ENCODE results near the gene HSD17B12.

The HSD17B12 gene

DNA sequence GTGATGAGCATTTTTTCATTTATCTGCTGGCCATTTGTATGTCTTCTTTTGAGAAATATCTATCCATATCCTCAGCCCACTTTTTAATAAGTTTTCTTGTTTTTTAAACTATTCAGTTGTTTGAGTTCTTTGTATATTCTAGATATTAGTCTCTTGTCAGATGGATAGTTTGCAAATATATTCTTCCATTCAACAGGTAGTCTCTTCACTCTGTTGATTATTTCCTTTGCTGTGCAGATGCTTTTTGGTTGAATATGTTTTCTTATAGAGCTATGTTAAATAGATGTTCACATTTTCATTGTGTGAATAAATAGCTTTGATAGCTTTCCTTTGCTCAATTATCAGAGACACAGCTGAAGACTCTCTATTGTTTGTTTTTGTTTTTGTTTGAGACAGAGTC lies 131.9 kb downstream of the HSD17B12 start:
- no peak for DNase-seq

GRCh38 chr11:43818220-43818619 lies 137.7 kb downstream of the HSD17B12 start:
- no peak for DNase-seq

GRCh38 chr11:43819926-43820325 lies 139.4 kb downstream of the HSD17B12 start:
- no peak for DNase-seq

DNA sequence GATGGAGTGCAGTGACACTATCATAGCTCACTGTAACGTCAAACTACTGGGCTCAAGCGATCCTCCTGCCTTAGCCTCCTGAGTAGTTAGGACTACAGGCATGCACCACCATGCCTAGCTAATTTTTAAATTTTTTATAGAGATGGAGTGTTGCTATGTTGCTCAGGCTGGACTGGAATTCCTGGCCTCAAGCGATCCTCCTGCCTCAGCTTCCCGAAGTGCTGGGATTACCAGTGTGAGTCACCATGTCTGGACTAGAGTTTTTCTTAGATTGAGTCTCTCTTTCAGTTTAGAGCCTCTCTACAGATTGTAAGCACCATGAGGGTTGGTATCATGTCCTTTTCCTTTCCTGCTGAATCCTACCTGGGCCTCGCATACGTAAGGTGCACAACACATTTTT lies 142.8 kb downstream of the HSD17B12 start:
- DNase-seq: no peak

GRCh38 chr11:43823851-43824250 lies 143.3 kb downstream of the HSD17B12 start:
- DNase-seq: no peak

DNA sequence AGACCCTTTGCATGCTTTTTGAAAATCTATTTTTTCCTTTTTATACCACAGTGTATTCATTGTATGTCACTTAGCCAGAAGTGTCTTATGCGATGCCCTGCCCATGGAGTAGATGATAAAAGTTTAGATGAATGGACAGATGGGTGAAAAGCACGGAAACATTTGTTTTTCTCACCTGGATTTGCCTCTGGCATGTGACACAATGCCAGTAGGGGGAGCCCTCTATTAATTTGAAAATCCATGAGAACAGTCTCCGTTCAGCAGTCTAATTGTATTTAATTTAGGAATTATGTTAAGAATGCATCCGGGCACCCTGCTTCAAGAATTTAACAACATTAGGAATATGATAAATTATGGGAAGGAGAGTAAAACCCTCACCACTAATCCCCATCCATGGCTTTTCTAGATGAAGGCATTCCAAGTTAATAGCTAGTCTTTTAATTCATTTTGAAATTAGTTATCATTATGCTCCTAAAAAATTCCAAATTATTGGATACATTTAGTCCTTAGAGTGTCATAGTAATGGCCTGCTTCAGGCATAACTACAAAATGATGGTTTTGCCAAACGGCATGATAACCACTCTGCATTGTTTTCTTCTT lies 144.8 kb downstream of the HSD17B12 start:
- peak; percentile 14 for DNase-seq

- DNase-seq: peak; percentile 47
These were observed 150.4 kb downstream of the HSD17B12 start for GRCh38 chr11:43830928-43831440.

DNA sequence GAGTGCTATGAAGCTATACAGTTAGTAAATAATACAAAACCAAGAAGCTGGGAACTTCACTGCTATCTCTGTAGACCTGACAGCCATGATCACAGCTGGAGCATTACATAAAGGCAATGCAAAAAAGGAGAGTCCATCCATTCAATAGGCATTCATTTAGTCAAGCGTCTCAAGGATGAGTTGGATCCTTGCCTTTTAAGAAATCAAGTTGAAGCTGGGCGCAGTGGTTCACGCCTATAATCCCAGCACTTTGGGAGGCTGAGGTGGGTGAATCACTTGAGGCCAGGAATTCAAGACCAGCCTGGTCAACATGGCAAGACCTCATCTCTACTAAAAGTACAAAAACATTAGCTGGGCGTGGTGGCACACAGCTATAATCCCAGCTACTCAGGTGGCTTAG lies 152.0 kb downstream of the HSD17B12 start:
- no peak for DNase-seq

GRCh38 chr11:43833657-43834073 lies 153.1 kb downstream of the HSD17B12 start:
- no peak for DNase-seq

DNA sequence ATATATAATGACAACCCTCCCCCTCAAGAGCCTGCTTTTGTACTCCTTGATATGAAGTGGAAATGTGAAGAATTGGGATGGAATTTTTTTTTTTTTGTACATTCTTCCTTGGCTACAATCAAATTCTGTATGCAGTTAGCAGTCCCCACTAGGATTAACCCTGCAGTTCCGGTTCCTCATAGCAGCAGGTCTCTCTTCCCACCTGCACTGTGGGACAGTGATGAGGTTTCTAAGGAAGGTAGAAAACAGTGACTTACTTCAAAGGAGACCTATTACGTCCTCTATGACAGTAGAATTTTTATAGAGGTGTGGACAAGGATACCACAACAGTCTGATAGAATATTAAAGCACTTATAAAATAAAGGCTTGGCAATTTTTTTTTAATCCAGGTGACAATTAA lies 153.7 kb downstream of the HSD17B12 start:
- DNase-seq: no peak

DNA sequence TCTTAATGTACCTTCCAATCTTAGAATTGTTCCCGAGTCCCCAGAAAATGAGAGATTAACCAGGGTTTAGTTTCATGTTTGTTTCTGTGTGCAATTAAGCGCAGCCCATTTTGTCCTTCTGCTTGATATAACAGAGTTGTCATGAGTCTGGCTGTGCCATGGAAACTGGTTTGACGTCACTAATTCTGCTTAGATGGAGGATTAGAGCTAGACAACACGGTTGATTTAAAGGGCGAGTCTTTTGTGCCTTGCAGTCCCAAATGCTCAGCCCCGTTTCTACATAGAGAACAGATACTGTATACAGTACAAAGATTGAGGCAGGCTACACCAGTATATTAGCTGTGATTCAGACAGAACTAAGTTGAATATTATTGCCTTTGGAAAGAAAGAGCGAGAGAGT lies 154.6 kb downstream of the HSD17B12 start:
- no peak for DNase-seq

GRCh38 chr11:43837879-43838278 lies 157.3 kb downstream of the HSD17B12 start:
- DNase-seq: no peak

- no peak for DNase-seq
These were observed 161.5 kb downstream of the HSD17B12 start for GRCh38 chr11:43842021-43842420.

DNA sequence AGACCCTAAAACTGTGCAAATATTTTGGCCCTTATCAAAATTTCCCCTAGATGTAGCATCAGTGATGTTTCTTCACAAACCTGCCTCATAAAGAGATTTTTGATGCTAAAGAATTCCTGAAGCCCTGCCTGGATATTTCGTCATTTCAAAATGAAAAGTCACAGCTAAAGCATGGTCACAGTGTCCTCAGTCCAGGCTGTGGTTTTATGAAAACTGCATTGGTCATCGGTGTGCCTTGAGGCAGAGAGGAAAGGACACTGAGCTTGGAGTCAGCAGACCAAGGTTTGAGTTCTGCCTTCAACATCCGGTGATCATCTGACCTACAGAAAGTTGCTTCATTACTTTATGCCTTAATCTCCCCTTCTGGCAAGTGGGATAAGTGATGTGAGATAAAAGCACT lies 165.3 kb downstream of the HSD17B12 start:
- no peak for DNase-seq

- peak; percentile 59 for DNase-seq
These were observed 171.6 kb downstream of the HSD17B12 start for GRCh38 chr11:43852057-43852636.

DNA sequence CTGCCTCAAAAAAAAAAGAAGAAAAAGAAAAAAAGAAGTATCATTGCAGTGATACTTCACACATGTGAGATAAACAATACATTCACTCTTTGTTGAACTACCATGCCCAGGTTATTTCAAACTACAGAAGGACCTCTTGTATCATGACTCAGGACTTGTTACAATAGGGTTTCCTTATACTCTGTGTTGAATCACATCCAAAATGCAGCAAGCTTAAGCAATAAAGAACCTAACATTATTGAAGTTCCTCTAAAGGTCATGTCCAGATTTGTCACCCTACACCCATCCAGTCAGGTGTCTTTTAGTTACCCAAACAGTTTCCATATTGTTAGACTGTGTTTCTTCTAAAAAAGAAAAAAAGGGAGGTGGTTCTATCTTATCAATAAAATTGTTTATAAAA lies 173.2 kb downstream of the HSD17B12 start:
- DNase-seq: no peak

DNA sequence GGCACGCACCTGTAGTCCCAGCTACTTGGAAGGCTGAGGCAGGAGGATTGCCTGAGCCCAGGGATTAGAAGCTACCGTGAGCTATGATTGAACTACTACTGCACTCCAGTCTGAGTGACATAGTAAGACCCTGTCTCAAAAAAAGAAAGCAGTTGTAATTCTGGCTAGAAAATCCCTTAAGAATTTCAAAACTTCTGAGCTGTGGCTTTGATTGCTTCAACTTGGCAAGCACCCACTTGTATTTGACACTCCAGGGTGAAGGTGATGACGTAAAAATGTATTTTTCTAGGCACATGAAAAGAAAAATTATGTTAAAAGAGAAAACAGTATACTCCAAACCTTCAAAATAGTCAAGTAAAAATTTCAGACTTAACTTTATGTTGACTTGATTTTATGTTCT lies 176.5 kb downstream of the HSD17B12 start:
- DNase-seq: no peak

DNA sequence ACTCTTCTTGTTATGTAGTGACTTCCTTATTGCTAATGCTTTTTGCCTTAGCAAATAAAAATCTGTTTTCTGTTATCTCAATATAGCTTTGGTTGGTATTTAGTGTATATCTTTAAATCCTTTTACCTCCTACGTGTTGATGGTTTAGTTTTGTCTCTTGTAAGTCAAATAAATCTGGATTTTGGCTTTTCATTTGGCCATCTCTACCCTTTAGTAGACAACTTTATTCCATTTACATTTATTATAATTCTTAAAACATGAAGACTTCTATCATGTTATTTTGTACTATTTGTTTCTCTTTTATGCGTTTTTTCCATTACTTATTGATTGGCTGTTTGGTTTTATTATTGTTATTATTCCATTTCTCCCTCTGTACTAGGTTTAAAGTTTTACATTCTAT lies 180.6 kb downstream of the HSD17B12 start:
- no peak for DNase-seq

DNA sequence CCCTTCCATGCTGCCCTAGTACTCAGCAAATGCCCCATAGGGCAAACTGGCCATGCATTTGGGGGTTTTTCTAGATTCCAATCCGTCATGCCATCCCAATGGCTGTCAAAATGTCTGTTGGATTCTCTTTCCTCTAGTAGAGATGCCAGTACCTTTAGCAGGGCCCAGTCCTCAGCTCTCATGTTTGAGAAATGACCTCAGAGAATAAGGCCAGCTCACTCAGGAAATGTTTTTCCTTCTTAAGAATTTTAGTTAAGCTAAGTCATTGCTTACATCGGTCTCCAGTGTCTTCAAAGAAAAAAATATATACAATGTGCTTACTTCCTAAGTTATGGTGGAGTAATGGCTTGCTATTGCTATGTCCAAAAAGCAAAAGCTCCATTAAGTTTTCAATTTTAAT lies 186.0 kb downstream of the HSD17B12 start:
- DNase-seq: no peak

DNA sequence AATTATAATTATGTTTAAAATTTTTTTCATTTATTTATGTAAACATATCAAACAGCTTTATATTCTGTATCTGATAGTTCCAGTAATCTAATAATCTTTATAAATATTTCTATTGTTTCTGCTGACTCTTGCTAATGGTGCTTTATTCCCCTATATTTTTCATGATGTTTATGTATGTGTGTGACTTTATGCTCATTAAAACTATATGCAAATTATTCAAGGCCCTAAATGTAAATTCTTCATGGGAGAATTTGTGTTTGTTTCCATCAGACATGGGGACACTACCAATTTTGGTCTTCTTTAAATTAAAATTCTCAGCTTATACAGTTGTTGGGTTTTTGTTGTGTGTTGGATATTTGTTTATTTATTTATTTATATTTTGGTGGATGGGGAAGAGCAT lies 186.4 kb downstream of the HSD17B12 start:
- DNase-seq: no peak

DNA sequence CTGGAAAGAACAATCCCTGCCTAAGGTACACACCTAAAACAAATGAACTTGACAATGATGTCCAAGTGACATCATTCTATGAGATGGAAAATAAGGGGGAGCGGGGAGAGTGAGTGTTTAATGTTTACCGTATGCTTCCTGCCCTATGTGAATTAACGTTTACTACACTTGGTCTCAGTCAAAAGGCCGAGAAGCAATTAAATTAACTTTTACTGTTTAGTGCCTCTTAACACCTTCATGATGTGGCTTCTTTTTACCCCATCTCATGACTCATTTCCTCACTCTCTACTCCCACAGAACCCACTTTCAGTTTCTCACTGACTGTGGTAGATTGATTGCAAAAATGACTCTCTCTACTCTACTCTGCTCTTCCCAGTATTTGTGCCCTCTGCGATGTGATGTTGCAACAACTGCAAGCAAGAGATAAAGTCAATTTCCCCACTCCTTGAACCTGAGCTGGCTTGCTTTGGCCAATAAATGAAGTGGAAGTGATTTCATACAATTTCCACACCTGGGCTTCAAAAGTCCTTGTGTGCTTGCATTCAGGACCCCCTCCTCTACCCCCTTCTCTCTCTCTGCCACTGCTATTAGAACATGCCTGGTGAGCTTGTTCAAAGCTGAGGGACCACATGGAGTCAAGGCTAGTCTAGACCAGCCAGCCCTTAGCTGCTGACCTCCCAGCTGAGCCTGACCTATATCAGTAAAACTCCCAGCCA lies 188.5 kb downstream of the HSD17B12 start:
- DNase-seq: peak; percentile 76

GRCh38 chr11:43871051-43871450 lies 190.5 kb downstream of the HSD17B12 start:
- no peak for DNase-seq

- no peak for DNase-seq
These were observed 192.5 kb downstream of the HSD17B12 start for GRCh38 chr11:43872995-43873394.

DNA sequence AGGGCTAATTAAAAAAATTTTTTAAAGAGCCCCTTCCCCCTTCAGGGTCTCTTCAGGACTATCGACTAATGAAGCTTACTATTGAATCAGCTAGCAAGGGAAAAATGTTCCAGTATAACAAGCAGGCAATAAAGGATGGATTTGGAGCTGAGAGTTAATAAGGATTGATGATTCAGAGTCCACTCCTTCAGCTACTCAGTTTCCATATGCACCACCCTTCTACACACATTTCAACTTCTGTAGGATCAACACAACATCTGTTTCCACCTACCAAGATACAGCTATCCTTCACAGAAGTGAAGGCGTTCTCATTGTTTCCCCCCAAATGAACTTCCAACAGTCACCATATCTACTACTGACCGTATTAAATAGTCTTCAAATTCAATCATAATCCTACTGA lies 193.5 kb downstream of the HSD17B12 start:
- no peak for DNase-seq
